Peyer's patch (tissue), 4 donors: ENCODE measurements around the gene PDGFC.

ENCODE experiments used
- POLR2A ChIP-seq, 2 donors: fragments of 450-650 bp; IDR thresholded peaks; one replicate each; pipeline ENCODE4 v1.5.1; 2017; ENCODE audit warnings: antibody characterized with exemption in 2 of 2, mild to moderate bottlenecking in 2 of 2, moderate library complexity in 2 of 2
- TF ChIP-seq, protein P1 (sequence below), 6 experiments: fragments of 450-650 bp in 4 of 6; fragments of 200-600 bp in 2 of 6; sonication (generic) in 1 of 6; IDR thresholded peaks; one replicate each; pipeline ENCODE4 v1.5.1; 2017 to 2019; ENCODE audit warnings: antibody characterized with exemption in 6 of 6, mild to moderate bottlenecking in 3 of 6, moderate library complexity in 1 of 6

DNA sequence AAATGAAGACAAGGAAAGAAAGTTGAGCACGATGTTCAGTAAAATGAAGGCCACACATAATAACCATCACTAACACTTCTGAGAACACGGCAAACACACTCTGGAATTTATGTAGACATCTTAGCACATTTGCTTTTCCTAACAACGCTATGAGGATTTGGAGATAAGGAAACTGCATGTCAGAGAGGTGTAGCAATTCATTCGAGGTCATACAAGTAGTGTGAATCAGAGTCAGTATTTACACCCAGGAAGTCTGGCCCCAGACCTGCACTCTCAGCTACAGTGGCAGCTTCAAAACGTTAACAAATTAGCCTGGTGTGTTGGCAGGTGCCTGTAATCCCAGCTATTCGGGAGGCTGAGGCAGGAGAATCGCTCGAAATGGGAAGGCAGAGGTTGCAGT lies 253.4 kb downstream of the PDGFC start:
- TF ChIP-seq, protein P1, sequence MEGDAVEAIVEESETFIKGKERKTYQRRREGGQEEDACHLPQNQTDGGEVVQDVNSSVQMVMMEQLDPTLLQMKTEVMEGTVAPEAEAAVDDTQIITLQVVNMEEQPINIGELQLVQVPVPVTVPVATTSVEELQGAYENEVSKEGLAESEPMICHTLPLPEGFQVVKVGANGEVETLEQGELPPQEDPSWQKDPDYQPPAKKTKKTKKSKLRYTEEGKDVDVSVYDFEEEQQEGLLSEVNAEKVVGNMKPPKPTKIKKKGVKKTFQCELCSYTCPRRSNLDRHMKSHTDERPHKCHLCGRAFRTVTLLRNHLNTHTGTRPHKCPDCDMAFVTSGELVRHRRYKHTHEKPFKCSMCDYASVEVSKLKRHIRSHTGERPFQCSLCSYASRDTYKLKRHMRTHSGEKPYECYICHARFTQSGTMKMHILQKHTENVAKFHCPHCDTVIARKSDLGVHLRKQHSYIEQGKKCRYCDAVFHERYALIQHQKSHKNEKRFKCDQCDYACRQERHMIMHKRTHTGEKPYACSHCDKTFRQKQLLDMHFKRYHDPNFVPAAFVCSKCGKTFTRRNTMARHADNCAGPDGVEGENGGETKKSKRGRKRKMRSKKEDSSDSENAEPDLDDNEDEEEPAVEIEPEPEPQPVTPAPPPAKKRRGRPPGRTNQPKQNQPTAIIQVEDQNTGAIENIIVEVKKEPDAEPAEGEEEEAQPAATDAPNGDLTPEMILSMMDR (IDR thresholded peaks at IDR 0.05), result no peak
- TF ChIP-seq POLR2A (IDR thresholded peaks at IDR 0.05), result no peak
